NCI-H510A (cell line): ENCODE results near the gene HGF.

Experiments
- DNase-seq: peaks from one replicate; lab custom pipeline; 2025; lab: John Stamatoyannopoulos, UW

The HGF gene

DNA sequence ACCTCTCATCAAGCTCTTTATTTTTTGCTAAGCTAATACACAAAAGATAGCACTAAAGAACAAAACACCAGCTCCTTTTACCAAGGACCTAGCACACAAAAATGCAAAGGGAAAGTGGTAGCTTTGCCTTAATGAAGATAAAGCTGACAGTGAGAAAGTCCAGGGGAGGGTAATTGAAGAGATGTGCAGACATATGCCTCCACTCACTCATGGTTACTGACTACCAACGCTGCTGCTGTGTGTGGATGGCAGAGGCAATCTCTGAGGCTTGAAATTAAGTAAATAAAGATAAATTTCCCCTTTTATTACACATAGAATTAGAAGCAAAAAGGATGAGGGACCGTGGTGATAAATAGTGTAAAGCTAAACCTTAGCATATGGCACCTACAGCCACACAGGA is 87.0 kb downstream of the HGF start:
- no peak for DNase-seq

GRCh38 chr7:81680120-81680519 is 89.7 kb downstream of the HGF start:
- DNase-seq, result no peak

GRCh38 chr7:81676813-81677212 is 93.0 kb downstream of the HGF start:
- no peak for DNase-seq

- DNase-seq, result no peak
These were observed 93.6 kb downstream of the HGF start for GRCh38 chr7:81676105-81676811.

DNA sequence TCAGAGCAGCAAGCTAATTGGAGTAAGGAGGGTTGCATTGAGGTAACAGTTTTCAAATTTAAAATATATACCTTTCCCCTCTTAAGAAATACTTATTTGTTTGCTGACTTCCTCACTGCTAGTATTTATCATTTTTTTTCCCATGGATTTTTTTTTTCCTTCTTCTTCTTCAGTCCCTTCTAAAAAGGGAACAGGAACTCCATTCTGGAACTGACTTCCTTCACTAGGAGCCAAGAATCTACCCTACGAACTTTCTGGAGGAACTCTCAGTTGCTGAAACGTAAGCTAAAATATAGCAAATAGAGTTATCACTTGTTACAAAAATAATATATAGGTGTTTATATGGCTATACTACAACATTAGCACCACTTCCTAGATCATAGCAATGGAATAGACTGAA is 95.4 kb downstream of the HGF start:
- DNase-seq, result no peak

- no peak for DNase-seq
These were observed 97.0 kb downstream of the HGF start for GRCh38 chr7:81672872-81673271.

DNA sequence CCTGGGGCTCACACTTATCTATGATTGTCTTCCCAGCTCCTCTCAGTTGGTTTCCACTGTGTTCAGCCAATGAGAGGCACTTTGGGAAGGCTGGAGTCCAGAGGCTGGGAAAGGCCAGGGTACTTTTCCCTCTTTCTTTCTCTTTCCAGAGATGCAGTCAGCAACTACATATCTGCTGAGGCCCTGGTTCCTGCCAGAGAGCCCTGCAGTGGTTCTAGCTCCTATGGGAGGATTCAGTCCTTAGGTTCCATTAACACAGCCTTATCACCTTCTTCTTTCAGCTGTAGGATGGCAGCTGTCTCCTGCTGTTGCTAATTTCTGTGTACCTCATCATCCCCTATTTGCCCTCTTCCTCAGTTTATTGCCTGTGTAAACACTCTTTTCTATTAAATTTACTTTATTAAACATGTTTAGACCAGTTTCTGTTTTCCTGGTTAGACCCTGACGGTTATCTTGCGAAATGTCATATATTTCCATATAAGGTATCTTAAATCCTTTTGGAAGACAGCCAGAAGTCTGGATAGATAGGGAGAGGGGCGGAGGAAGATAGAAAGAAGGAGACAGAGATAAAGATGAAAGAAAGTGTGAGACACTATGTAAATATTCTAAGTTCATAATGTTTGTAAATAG is 100.3 kb downstream of the HGF start:
- no peak for DNase-seq

DNA sequence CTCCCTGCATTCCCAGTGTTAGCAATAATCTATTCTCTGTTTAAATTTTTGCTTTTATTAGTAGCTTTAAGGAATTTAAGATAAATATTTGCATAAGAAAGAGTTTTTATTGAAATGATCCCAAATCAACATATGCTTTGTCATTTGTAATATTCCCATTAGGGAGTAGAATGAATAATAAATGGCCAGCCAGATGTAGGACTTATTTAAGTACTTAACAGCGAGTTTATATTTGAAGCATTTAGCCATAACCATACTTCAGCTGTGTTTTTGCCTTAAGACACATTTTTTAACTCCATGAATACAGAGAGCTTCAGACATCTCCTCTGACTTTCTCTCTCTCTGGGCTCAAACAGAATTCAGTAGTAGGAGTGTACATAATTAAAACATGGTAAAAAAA is 103.6 kb downstream of the HGF start:
- DNase-seq, result no peak

DNA sequence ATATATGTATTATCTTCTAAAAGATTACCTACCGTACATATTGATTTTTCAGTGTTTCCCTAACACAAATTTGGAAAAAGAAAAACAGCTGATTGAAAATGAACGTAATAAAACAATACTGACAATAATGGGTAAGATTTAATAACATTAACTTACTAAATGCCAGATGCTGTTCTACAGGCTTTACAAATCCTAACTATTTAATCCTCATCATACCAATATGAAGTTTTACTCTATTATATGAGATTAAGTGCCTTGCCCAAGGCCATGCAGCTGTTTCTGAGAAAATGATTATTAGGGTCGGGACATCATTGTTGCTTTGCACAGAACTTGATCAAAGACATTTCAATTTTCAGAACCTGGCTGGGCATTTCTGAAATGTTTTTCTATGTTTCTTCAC is 104.6 kb downstream of the HGF start:
- no peak for DNase-seq

DNA sequence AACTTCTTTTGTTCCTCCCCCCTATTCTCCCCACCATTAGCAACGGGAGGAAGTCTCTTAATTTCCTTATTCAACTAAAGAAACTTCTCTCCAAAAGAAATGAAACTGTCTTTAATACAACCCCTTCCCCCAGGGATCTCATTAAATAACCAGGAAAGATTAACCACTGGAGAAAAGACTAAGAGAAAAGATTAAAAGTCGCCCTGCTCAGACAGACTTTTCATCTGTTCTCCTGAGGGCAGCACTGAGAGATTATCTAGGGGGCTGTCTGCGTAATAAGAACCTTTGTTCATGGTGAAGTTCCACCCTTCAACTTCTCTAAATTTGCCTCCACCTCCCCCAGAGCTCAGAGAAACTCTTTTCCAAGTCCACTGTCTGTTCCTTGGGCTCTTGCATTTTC is 105.5 kb downstream of the HGF start:
- no peak for DNase-seq

- DNase-seq, result no peak
These were observed 107.3 kb downstream of the HGF start for GRCh38 chr7:81662531-81662930.

DNA sequence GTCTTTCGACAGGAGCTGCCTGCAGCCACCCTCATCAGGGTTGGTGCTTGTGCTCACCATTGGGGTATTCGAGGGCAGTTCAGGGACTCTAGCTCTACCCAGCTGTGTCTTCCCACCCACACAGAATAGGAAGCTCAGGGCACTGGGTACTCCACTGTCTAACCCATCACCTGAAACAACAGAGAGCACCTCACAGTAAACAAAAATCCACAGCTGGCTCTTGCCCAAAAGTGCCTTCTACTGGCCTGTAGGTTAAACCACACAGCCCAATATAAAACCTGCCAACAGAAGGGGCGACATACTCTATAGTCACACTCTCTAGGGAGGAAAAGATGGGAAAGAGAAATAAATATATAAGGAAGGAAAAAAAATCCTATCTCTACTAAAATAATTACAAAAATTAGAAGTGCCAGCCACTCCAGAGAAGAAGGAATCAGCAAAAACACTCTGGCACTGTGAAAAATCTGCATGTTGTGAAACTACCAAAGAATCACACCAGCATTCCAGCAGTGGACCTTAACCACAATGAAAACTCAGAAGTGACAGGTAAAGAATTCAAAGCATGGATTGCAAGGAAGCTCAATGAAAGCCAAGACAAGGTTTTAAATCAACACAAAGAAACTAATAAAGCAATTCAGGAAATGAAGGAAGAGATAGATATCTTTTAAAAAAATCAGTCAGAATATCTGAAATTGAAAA is 110.0 kb downstream of the HGF start:
- no peak for DNase-seq

GRCh38 chr7:81657551-81657950 is 112.3 kb downstream of the HGF start:
- no peak for DNase-seq

DNA sequence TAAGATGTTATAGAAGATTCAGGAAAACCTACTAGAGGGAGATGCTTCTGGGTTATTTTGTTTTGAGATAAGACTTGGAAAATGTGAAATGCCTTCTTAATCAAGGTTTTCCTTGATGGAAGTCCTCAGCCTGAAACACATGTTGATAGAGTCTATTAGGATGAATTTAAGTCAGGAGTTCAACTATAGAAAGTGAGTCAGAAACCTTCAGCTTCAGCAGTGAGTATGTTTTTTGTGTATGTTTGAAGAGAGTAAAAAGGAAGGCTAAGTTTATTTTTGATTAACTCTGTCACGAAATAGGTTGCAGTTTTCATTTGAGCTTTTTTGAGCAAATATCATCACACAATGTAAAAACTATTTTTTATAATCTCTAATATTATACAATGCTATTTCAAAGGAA is 114.6 kb downstream of the HGF start:
- DNase-seq, result no peak

GRCh38 chr7:81652225-81652624 is 117.6 kb downstream of the HGF start:
- DNase-seq, result no peak
